IPS DF 6.9 (cell line): ENCODE results near the gene POLR3GL.
"Not testable (repeated sequence)": the region's sequence is repeated elsewhere in the genome, so short reads cannot be mapped to it uniquely, and the experiment has no call there.

ENCODE experiments used
- DNase-seq: peaks from one replicate; pipeline ENCODE4 v3.0.0-alpha.2; 2013; ENCODE audit warnings: low read depth, low spot score
- H3K27ac ChIP-seq: one replicate; pipeline ENCODE4 v1.5.1; 2013; ENCODE audit warnings: low read length, control low read depth
- H3K27me3 ChIP-seq: 2 replicates; pipeline ENCODE4 v1.6.1; 2013; ENCODE audit warnings: mild to moderate bottlenecking, low read length; ENCODE audit not compliant: control insufficient read depth, insufficient read depth
- H3K36me3 ChIP-seq: 2 replicates; pipeline ENCODE4 v1.6.1; 2013; ENCODE audit warnings: low read length; ENCODE audit not compliant: control insufficient read depth, insufficient read depth
- H3K4me1 ChIP-seq: 2 replicates; pipeline ENCODE4 v1.6.1; 2013; ENCODE audit warnings: low read length; ENCODE audit not compliant: control insufficient read depth, insufficient read depth
- H3K4me3 ChIP-seq: 2 replicates; pipeline ENCODE4 v1.5.1; 2013; ENCODE audit warnings: mild to moderate bottlenecking, low read length
- H3K9me3 ChIP-seq: 2 replicates; pipeline ENCODE4 v1.6.1; 2013; ENCODE audit warnings: low read length, inconsistent platforms; ENCODE audit not compliant: control insufficient read depth, insufficient read depth
- WGBS: extraction: QIAGEN DNeasy Blood & Tissue Kit; methylation state at CpG from one replicate; pipeline ENCODE4 v1.1.7; 2013; ENCODE audit warnings: mixed read lengths, missing lambda C conversion rate; ENCODE audit not compliant: insufficient read length, insufficient coverage; 5-methylcytosine and 5-hydroxymethylcytosine counted together

Gene POLR3GL

GRCh38 chr1:145927063-145927886 is 37.2 kb upstream of the POLR3GL start, which contains the start of gene RBM8A:
RBM8A (minus strand) TSS chr1:145927484; CDS start chr1:145927426, 58 bp downstream.
- H3K4me1 ChIP-seq = no peaks in the 10 kb centered on the region
- no CpG with 5 or more reads among the region's 41 CpGs for WGBS
- no peaks in the 10 kb centered on the region for H3K27me3 ChIP-seq
- H3K4me3 ChIP-seq = peak within 1 kb of the TSS; percentile 76; the same call in 1 of the 2 replicates
- H3K36me3 ChIP-seq = no peaks in the 10 kb centered on the region; the same call in 1 of the 2 replicates
- H3K27ac ChIP-seq = no peak within 1 kb of the TSS
- peak; percentile 97 for DNase-seq
- H3K9me3 ChIP-seq = no peaks in the 10 kb centered on the region

- H3K4me3 ChIP-seq = peak overlapping the region; percentile 76; the same call in 1 of the 2 replicates
- H3K4me1 ChIP-seq = no peaks in the 10 kb centered on the region
- no peak for DNase-seq
- H3K9me3 ChIP-seq = no peaks in the 10 kb centered on the region
- H3K27me3 ChIP-seq = no peaks in the 10 kb centered on the region
- no peak overlapping the region for H3K27ac ChIP-seq
- no CpG with 5 or more reads among the region's 20 CpGs for WGBS
- H3K36me3 ChIP-seq = no peaks in the 10 kb centered on the region; the same call in 1 of the 2 replicates
Measured at GRCh38 chr1:145927916-145928643, 36.4 kb upstream of the POLR3GL start.

GRCh38 chr1:145932522-145933009 is 31.9 kb upstream of the POLR3GL start:
- H3K36me3 ChIP-seq, H3K4me1 ChIP-seq: not testable (repeated sequence)
- no CpG with 5 or more reads among the region's 9 CpGs for WGBS

GRCh38 chr1:145935708-145936107 is 28.8 kb upstream of the POLR3GL start:
- no peaks in the 10 kb centered on the region for H3K36me3 ChIP-seq
- no peaks in the 10 kb centered on the region for H3K27me3 ChIP-seq
- H3K4me3 ChIP-seq = no peak overlapping the region
- H3K4me1 ChIP-seq = no peaks in the 10 kb centered on the region
- no peak overlapping the region for H3K27ac ChIP-seq
- no peak for DNase-seq
- no peaks in the 10 kb centered on the region for H3K9me3 ChIP-seq

More at GRCh38 chr1:145932522-145933009, 31.9 kb upstream of the POLR3GL start:
- not testable (repeated sequence) for DNase-seq, H3K9me3 ChIP-seq, H3K27me3 ChIP-seq, H3K4me3 ChIP-seq, H3K27ac ChIP-seq

- H3K9me3 ChIP-seq = no peaks in the 10 kb centered on the region
- no peak overlapping the region for H3K4me3 ChIP-seq
- no peak overlapping the region for H3K27ac ChIP-seq
- no CpG with 5 or more reads among the region's 8 CpGs for WGBS
- DNase-seq = no peak
- no peaks in the 10 kb centered on the region for H3K36me3 ChIP-seq
- H3K4me1 ChIP-seq = no peaks in the 10 kb centered on the region
- no peaks in the 10 kb centered on the region for H3K27me3 ChIP-seq
Measured at GRCh38 chr1:145936247-145936646, 28.2 kb upstream of the POLR3GL start.

GRCh38 chr1:145937436-145937835 is 27.1 kb upstream of the POLR3GL start:
- no peak overlapping the region for H3K27ac ChIP-seq
- H3K27me3 ChIP-seq = no peaks in the 10 kb centered on the region
- no peaks in the 10 kb centered on the region for H3K4me1 ChIP-seq
- no CpG with 5 or more reads among the region's 1 CpG for WGBS
- H3K36me3 ChIP-seq = no peaks in the 10 kb centered on the region
- no peaks in the 10 kb centered on the region for H3K9me3 ChIP-seq
- no peak for DNase-seq
- no peak overlapping the region for H3K4me3 ChIP-seq

GRCh38 chr1:145942405-145942804 is 22.1 kb upstream of the POLR3GL start:
- H3K36me3 ChIP-seq = no peaks in the 10 kb centered on the region

GRCh38 chr1:145942871-145943270 is 21.6 kb upstream of the POLR3GL start:
- WGBS = no CpG with 5 or more reads among the region's 6 CpGs
- DNase-seq = no peak
- Histone ChIP-seq H3K27me3 (no peaks in the 10 kb centered on the region), H3K4me3 (no peak overlapping the region), H3K27ac (no peak overlapping the region), H3K4me1 (no peaks in the 10 kb centered on the region; the same call in 1 of the 2 replicates), H3K9me3 (no peaks in the 10 kb centered on the region), H3K36me3 (no peaks in the 10 kb centered on the region)

More at GRCh38 chr1:145942405-145942804, 22.1 kb upstream of the POLR3GL start:
- no CpG with 5 or more reads among the region's 4 CpGs for WGBS
- Histone ChIP-seq H3K9me3 (no peaks in the 10 kb centered on the region), H3K27me3 (no peaks in the 10 kb centered on the region), H3K27ac (no peak overlapping the region), H3K4me1 (no peaks in the 10 kb centered on the region; the same call in 1 of the 2 replicates), H3K4me3 (no peak overlapping the region)
- no peak for DNase-seq

GRCh38 chr1:145944532-145944931 is 20.0 kb upstream of the POLR3GL start:
- no peaks in the 10 kb centered on the region for H3K36me3 ChIP-seq
- no peaks in the 10 kb centered on the region; the same call in 1 of the 2 replicates for H3K4me1 ChIP-seq
- no peaks in the 10 kb centered on the region for H3K9me3 ChIP-seq
- WGBS = no CpG with 5 or more reads among the region's 3 CpGs
- H3K27ac ChIP-seq = no peak overlapping the region
- H3K4me3 ChIP-seq = no peak overlapping the region
- no peak for DNase-seq
- no peaks in the 10 kb centered on the region for H3K27me3 ChIP-seq

GRCh38 chr1:145946477-145946986 is 18.0 kb upstream of the POLR3GL start:
- no CpG with 5 or more reads among the region's 4 CpGs for WGBS
- no peaks in the 10 kb centered on the region for H3K36me3 ChIP-seq

More at GRCh38 chr1:145946477-145946986, 18.0 kb upstream of the POLR3GL start:
- H3K4me1 ChIP-seq = peaks cover 2% of the 10 kb centered on the region; the same call in 1 of the 2 replicates
- no peaks in the 10 kb centered on the region for H3K27me3 ChIP-seq
- H3K9me3 ChIP-seq = no peaks in the 10 kb centered on the region
- no peak overlapping the region for H3K27ac ChIP-seq
- no peak overlapping the region for H3K4me3 ChIP-seq
- DNase-seq = no peak
